H1 (cell line): ENCODE results near the gene NLRC3. TPM values are rescaled to one million over a fixed set of nuclear protein-coding genes. Genes with fewer than 3 reads are reported as not detected.

Source experiments
- CTCF ChIA-PET: fragments of 300-600 bp; sonication (Branson Sonifier 250); formaldehyde crosslinking; loops from one replicate; lab custom pipeline; 2021; ENCODE audit not compliant: partially characterized antibody; lab: Charles Lee
- POLR2A ChIA-PET: fragments of 300-600 bp; sonication (Branson Sonifier 250); formaldehyde crosslinking; loops from one replicate; lab custom pipeline; 2021; ENCODE audit warnings: inconsistent platforms; ENCODE audit not compliant: partially characterized antibody; lab: Charles Lee
- DNase-seq, 2 experiments: peaks; one replicate each; pipeline versions ENCODE4 v3.0.0 to v3.0.0-alpha.2; 2010 to 2022; ENCODE audit warnings: low spot score in 2 of 2, low read depth in 1 of 2, mixed read lengths in 1 of 2
- FAIRE-seq: peaks from 2 replicates; lab custom pipeline; 2011; peaks lifted over from hg19 to GRCh38; lab: Jason Lieb, UNC
- H2AFZ ChIP-seq: 2 replicates; pipeline ENCODE4 v1.8.1; 2012; ENCODE audit warnings: low read length, inconsistent platforms
- H2AK5ac ChIP-seq: 2 replicates; pipeline ENCODE4 v1.6.1; 2013; ENCODE audit warnings: low read depth, low read length
- H2BK120ac ChIP-seq: replicated peaks from 2 replicates; pipeline ENCODE3; 2013; ENCODE audit warnings: low read depth, low read length, inconsistent platforms
- H2BK12ac ChIP-seq: 2 replicates; pipeline ENCODE4 v1.6.1; 2013; ENCODE audit warnings: low read depth, low read length
- H2BK15ac ChIP-seq: 2 replicates; pipeline ENCODE4 v1.6.1; 2013; ENCODE audit warnings: low read length
- H2BK20ac ChIP-seq: 2 replicates; pipeline ENCODE4 v1.6.1; 2013; ENCODE audit warnings: low read length
- H2BK5ac ChIP-seq: 2 replicates; pipeline ENCODE4 v1.6.1; 2013; ENCODE audit warnings: low read depth, low read length
- H3K14ac ChIP-seq: 2 replicates; pipeline ENCODE4 v1.6.1; 2013; ENCODE audit warnings: inconsistent platforms; ENCODE audit not compliant: insufficient read length
- H3K18ac ChIP-seq: 2 replicates; pipeline ENCODE4 v1.6.1; 2013; ENCODE audit warnings: low read length; ENCODE audit errors: extremely low read depth
- H3K23ac ChIP-seq: 2 replicates; pipeline ENCODE4 v1.6.1; 2013; ENCODE audit warnings: inconsistent platforms; ENCODE audit not compliant: insufficient read length
- H3K23me2 ChIP-seq: 2 replicates; pipeline ENCODE4 v1.6.1; 2013; ENCODE audit warnings: low read depth, low read length
- H3K27ac ChIP-seq: 2 replicates; pipeline ENCODE4 v1.6.1; 2011; ENCODE audit warnings: low read depth, low read length, inconsistent platforms
- H3K27me3 ChIP-seq, 4 experiments: replicated peaks in 1 of 4; 1 replicate in 1 of 4; 2 replicates in 3 of 4; pipeline versions ENCODE4 v1.6.1 to v1.8.1; 2011 to 2013; ENCODE audit warnings: low read length in 3 of 4, mild to moderate bottlenecking in 3 of 4, inconsistent platforms in 2 of 4, mixed read lengths in 2 of 4, moderate library complexity in 1 of 4; ENCODE audit not compliant: control insufficient read depth in 3 of 4, insufficient read depth in 3 of 4; ENCODE audit errors: extremely low read depth in 1 of 4
- H3K36me3 ChIP-seq, 4 experiments: 2 replicates each; pipeline versions ENCODE4 v1.6.1 to v1.8.1; 2011 to 2013; ENCODE audit warnings: mild to moderate bottlenecking in 4 of 4, low read length in 3 of 4, moderate library complexity in 2 of 4, control low read depth in 1 of 4, inconsistent platforms in 1 of 4; ENCODE audit not compliant: insufficient read depth in 4 of 4, control insufficient read depth in 2 of 4
- H3K4ac ChIP-seq: replicated peaks from 2 replicates; pipeline ENCODE3; 2013; ENCODE audit warnings: low read length, low read depth, mixed read lengths, inconsistent platforms; ENCODE audit not compliant: insufficient read length
- H3K4me1 ChIP-seq, 4 experiments: replicated peaks in 1 of 4; 1 replicate in 1 of 4; 2 replicates in 3 of 4; pipeline versions ENCODE4 v1.6.1 to v1.8.1; 2011 to 2013; ENCODE audit warnings: low read length in 3 of 4, inconsistent platforms in 2 of 4, mixed read lengths in 1 of 4; ENCODE audit not compliant: insufficient read depth in 4 of 4, control insufficient read depth in 3 of 4
- H3K4me2 ChIP-seq, 2 experiments: 2 replicates each; pipeline versions ENCODE4 v1.6.1 to v1.8.1; 2011 to 2013; ENCODE audit warnings: low read depth in 2 of 2, low read length in 2 of 2, control low read depth in 1 of 2, inconsistent platforms in 1 of 2, mild to moderate bottlenecking in 1 of 2; ENCODE audit not compliant: insufficient read depth in 1 of 2
- H3K4me3 ChIP-seq, 4 experiments: fragments of 200-600, 300-600 bp in 1 of 4; sonication (generic), shearing (Covaris generic), sonication (Bioruptor Twin) in 1 of 4; 2 replicates each; pipeline versions ENCODE4 v1.5.1 to v1.8.1; 2011 to 2016; ENCODE audit warnings: low read length in 4 of 4, low read depth in 3 of 4, control low read depth in 2 of 4, inconsistent platforms in 2 of 4, mild to moderate bottlenecking in 2 of 4, mixed read lengths in 1 of 4, moderate library complexity in 1 of 4; ENCODE audit not compliant: insufficient read depth in 2 of 4; ENCODE audit errors: extremely low read depth in 1 of 4
- H3K56ac ChIP-seq: replicated peaks from 2 replicates; pipeline ENCODE3; 2013; ENCODE audit warnings: low read depth, mild to moderate bottlenecking, mixed read lengths, low read length, inconsistent platforms; ENCODE audit not compliant: insufficient read length
- H3K79me1 ChIP-seq: 2 replicates; pipeline ENCODE4 v1.6.1; 2013; ENCODE audit warnings: low read depth, low read length, control low read depth
- H3K79me2 ChIP-seq, 2 experiments: 2 replicates each; pipeline versions ENCODE4 v1.6.1 to v1.8.1; 2012 to 2013; ENCODE audit warnings: low read length in 2 of 2, mild to moderate bottlenecking in 2 of 2, inconsistent platforms in 1 of 2; ENCODE audit not compliant: insufficient read depth in 2 of 2, control insufficient read depth in 1 of 2
- H3K9ac ChIP-seq, 4 experiments: replicated peaks in 1 of 4; 1 replicate in 1 of 4; 2 replicates in 3 of 4; pipeline versions ENCODE4 v1.6.1 to v1.8.1; 2011 to 2013; ENCODE audit warnings: low read depth in 3 of 4, low read length in 3 of 4, control low read depth in 2 of 4, mild to moderate bottlenecking in 2 of 4, moderate library complexity in 2 of 4, inconsistent platforms in 1 of 4; ENCODE audit errors: extremely low read depth in 1 of 4
- H3K9me3 ChIP-seq, 2 experiments: 2 replicates each; pipeline versions ENCODE4 v1.6.1 to v1.8.1; 2012 to 2013; ENCODE audit warnings: mild to moderate bottlenecking in 2 of 2, moderate library complexity in 2 of 2, control low read depth in 1 of 2, inconsistent platforms in 1 of 2, low read depth in 1 of 2, low read length in 1 of 2, mixed read lengths in 1 of 2; ENCODE audit not compliant: insufficient read depth in 2 of 2
- H4K20me1 ChIP-seq, 2 experiments: replicated peaks in 1 of 2; 2 replicates each; pipeline versions ENCODE3 to v1.8.1; 2011 to 2013; ENCODE audit warnings: inconsistent platforms in 2 of 2, low read length in 2 of 2, mild to moderate bottlenecking in 1 of 2; ENCODE audit not compliant: insufficient read depth in 2 of 2, control insufficient read depth in 1 of 2
- H4K5ac ChIP-seq: 2 replicates; pipeline ENCODE4 v1.6.1; 2013; ENCODE audit warnings: low read length, low read depth, mixed read lengths, inconsistent platforms; ENCODE audit not compliant: insufficient read length
- H4K8ac ChIP-seq: 2 replicates; pipeline ENCODE4 v1.8.0; 2013; ENCODE audit warnings: mild to moderate bottlenecking, moderate library complexity, low read length, inconsistent platforms; ENCODE audit not compliant: insufficient read depth; ENCODE audit errors: extremely low read depth
- H4K91ac ChIP-seq: replicated peaks from 2 replicates; pipeline ENCODE3; 2013; ENCODE audit warnings: low read length, mixed read lengths, inconsistent platforms; ENCODE audit not compliant: insufficient read length
- BCL11A ChIP-seq, 2 experiments: IDR thresholded peaks; one replicate each; pipeline ENCODE4 v1.6.1; 2011; ENCODE audit warnings: low read depth in 2 of 2, low read length in 2 of 2, mild to moderate bottlenecking in 2 of 2
- CBX8 ChIP-seq: fragments of 300-800, 300-1000 bp; sonication (generic); IDR thresholded peaks from 2 replicates; pipeline ENCODE4 v1.7.1; 2016; ENCODE audit warnings: low read depth, low read length, borderline replicate concordance
- EP300 ChIP-seq, 2 experiments: IDR thresholded peaks; 1 replicate in 1 of 2; 2 replicates in 1 of 2; pipeline ENCODE4 v1.6.1; 2011 to 2012; ENCODE audit warnings: low read depth in 2 of 2, low read length in 2 of 2, mild to moderate bottlenecking in 2 of 2, borderline replicate concordance in 1 of 2, inconsistent platforms in 1 of 2, moderate library complexity in 1 of 2
- JUN ChIP-seq: IDR thresholded peaks from 2 replicates; pipeline ENCODE4 v1.6.1; 2011; ENCODE audit warnings: low read depth, mild to moderate bottlenecking, improper control_type of control experiment, low read length
- PHF8 ChIP-seq: fragments of 200-600 bp; sonication (generic); conservative IDR thresholded peaks from 2 replicates; pipeline ENCODE4 v1.7.1; 2012; ENCODE audit warnings: low read depth, mild to moderate bottlenecking, inconsistent platforms, low read length, moderate library complexity
- POU5F1 ChIP-seq: IDR thresholded peaks from 2 replicates; pipeline ENCODE4 v1.6.1; 2011; ENCODE audit warnings: low read depth, mild to moderate bottlenecking, low read length, moderate library complexity
- RFX5 ChIP-seq: IDR thresholded peaks from 2 replicates; pipeline ENCODE4 v1.6.1; 2011; ENCODE audit warnings: low read depth, low read length, improper control_type of control experiment, borderline replicate concordance
- SAP30 ChIP-seq: fragments of 300-600 bp; sonication (generic); IDR thresholded peaks from 2 replicates; pipeline ENCODE4 v1.7.1; 2012; ENCODE audit warnings: low read length, moderate library complexity, mild to moderate bottlenecking, inconsistent platforms; ENCODE audit not compliant: insufficient read depth, insufficient replicate concordance
- TCF12 ChIP-seq: IDR thresholded peaks from 2 replicates; pipeline ENCODE4 v1.6.1; 2011; ENCODE audit warnings: low read depth, mild to moderate bottlenecking, low read length
- TEAD4 ChIP-seq: IDR thresholded peaks from 2 replicates; pipeline ENCODE4 v1.6.1; 2012; ENCODE audit warnings: low read depth, low read length, inconsistent platforms, mixed read lengths
- ZNF274 ChIP-seq: IDR thresholded peaks from 2 replicates; pipeline ENCODE4 v1.7.0; 2012; ENCODE audit warnings: low read length, borderline replicate concordance; ENCODE audit errors: extremely low read depth
- WGBS, 2 experiments: shearing (Covaris generic) in 1 of 2; methylation state at CpG; one replicate each; pipeline versions ENCODE4 v1.1.6 to v1.1.7; 2013 to 2015; ENCODE audit warnings: low lambda C conversion rate in 2 of 2, mixed read lengths in 2 of 2, inconsistent platforms in 1 of 2, low coverage in 1 of 2, missing lambda C conversion rate in 1 of 2; ENCODE audit not compliant: insufficient replicate concordance in 2 of 2, insufficient coverage in 1 of 2, insufficient read length in 1 of 2; ENCODE audit errors: extremely low coverage in 1 of 2, missing lambda C conversion rate in 1 of 2; 5-methylcytosine and 5-hydroxymethylcytosine counted together
- polyA plus RNA-seq, 7 experiments: library from polyadenylated mRNA; depleted of rRNA in 3 of 7; stranded (reverse) in 5 of 7; unstranded in 2 of 7; fragments of >200 nt in 5 of 7; fragments of 200-250 nt in 2 of 7; gene quantifications; 1 replicate in 5 of 7; 2 replicates in 1 of 7; 4 replicates in 1 of 7; pipeline versions ENCODE4 v1.2.1 to v1.2.3, GENCODE V29; 2011 to 2013; ENCODE audit warnings: missing spikeins in 2 of 7, mixed read lengths in 2 of 7
- total RNA-seq: library from RNA; stranded (reverse); fragmentation: NEBNext Ultra II Directional; extraction: Animal tissue kit (Norgen Biotek cat#: 25700); gene quantifications from 2 replicates; pipeline ENCODE4 v1.2.1, GENCODE V29; 2021

Gene NLRC3
- total and polyA plus RNA-seq, 2 of the 8 experiments (the other 6 are each of a cell fraction or from before 2014, with no cell fraction given) = 0.18 to 0.20 TPM

GRCh38 chr16:3562914-3563480 lies 14.2 kb downstream of the NLRC3 start:
- Histone ChIP-seq H3K9ac (no peak overlapping the region), H4K8ac (no peak overlapping the region), H3K4me1 (peaks cover 0 to 4% (median 2%) of the 10 kb centered on the region in 4 experiments; a peak in 2 of 7 replicates), H3K18ac (no peak overlapping the region), H3K9me3 (no peaks in the 10 kb centered on the region), H4K5ac (no peak overlapping the region), H2AFZ (no peak overlapping the region), H3K36me3 (no peaks in the 10 kb centered on the region), H2BK120ac (no peak overlapping the region), H3K4me3 (no peak overlapping the region), H3K27me3 (no peaks in the 10 kb centered on the region; a peak in 1 of 7 replicates), H3K56ac (no peak overlapping the region), H3K14ac (no peak overlapping the region), H4K91ac (no peak overlapping the region), H2BK15ac (no peak overlapping the region), H3K23me2 (no peaks in the 10 kb centered on the region), H2BK12ac (no peak overlapping the region), H4K20me1 (no peaks in the 10 kb centered on the region), H2BK5ac (no peak overlapping the region), H2AK5ac (no peak overlapping the region), H3K27ac (no peak overlapping the region), H3K4me2 (no peak overlapping the region), H3K79me2 (no peaks in the 10 kb centered on the region), H3K79me1 (no peaks in the 10 kb centered on the region), H2BK20ac (no peak overlapping the region), H3K4ac (no peak overlapping the region), H3K23ac (no peak overlapping the region)
- DNase-seq (no peak), FAIRE-seq (no peak)
- ChIA-PET CTCF (interaction anchor here (1.8 kb wide), 1 partner anchor 36 kb away, joined by 4 read pairs; no protein-coding TSS in a partner anchor), POLR2A (interaction anchor here (0.6 to 1.5 kb wide), 3 partner anchors 10 to 20 kb away, joined by 3 to 5 read pairs (median 3); no protein-coding TSS in a partner anchor)
- WGBS, 2 experiments = 93% methylated on average over 22 of the region's 29 CpGs; no CpG with 5 or more reads in 1 of the 2 experiments
- TF ChIP-seq EP300 (IDR thresholded peaks at IDR 0.05; ENCODE audit: borderline replicate concordance in 1 of 2, low read depth in 2 of 2, low read length in 2 of 2) (no peak), POU5F1 (no peak), CBX8 (no peak), SAP30 (no peak), JUN (no peak), RFX5 (no peak), ZNF274 (no peak), PHF8 (no peak), BCL11A (IDR thresholded peaks at IDR 0.05; ENCODE audit: low read depth in 2 of 2, low read length in 2 of 2) (no peak), TEAD4 (no peak), TCF12 (no peak)
